HG03571 (cell line): Measurements from ENCODE around the gene C3orf20.

Source experiments
- ATAC-seq: cut with Tn5 transposase; IDR thresholded peaks from one replicate; pipeline ENCODE4 v1.9.1; 2021; ENCODE audit not compliant: unreplicated experiment

Gene C3orf20

DNA sequence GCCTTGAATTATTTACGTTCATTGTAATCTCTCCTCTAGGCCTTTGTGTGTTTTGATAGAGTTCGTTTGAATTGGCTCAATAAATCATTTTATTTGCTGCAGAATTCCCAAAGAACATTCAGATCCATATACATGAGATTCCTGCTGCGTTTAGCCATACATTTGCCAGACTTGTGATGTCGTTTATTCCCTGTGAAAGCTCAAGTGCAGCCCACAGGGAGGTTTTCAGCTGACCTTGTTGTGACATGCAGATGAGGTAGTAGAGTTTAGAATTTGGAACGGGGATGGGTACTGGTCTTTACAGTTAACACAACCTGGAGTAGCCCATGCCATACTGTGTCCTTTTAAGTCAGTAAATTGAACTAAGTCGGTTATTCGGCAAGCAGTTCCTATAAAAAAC lies at the start of gene C3orf20:
C3orf20 (plus strand) TSS at position 301 of the 400 bp plus-strand sequence. CDS start 7,573 bp downstream, outside the sequence.
- ATAC-seq: no peak

GRCh38 chr3:14625443-14625842 lies 49.5 kb upstream of the C3orf20 start:
- ATAC-seq: no peak

GRCh38 chr3:14627815-14628214 lies 47.1 kb upstream of the C3orf20 start:
- ATAC-seq: no peak

GRCh38 chr3:14628406-14628805 lies 46.5 kb upstream of the C3orf20 start:
- no peak for ATAC-seq

DNA sequence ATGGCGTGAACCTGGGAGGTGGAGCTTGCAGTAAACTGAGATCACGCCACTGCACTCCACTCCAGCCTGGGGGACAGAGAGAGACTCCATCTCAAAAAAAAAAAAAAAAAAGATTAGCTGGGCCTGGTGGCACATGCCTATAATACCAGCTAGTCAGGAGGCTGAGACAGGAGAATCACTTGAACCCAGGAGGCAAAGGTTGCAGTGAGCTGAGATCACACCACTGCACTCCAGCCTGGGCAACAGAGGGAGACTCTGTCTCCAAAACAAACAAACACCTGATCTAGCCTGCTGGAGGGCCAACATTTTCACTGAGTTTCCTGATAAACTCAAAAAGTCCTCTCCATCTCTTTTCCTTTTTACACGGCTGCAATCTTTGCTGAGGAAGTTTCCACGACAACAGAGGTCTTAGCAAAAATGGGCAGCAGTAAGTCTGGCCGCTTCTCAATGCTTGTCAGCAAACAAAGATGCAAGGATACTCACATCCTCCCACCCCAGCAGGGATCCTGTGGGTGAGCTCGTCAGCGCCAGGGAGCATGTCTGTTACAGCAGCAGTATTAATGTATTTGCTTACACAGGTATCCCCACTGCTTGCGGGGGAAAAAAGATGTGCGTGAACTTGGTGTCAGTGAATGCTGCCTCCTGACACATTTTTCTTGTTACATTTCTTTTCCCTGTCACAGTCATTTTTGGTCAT lies 44.4 kb upstream of the C3orf20 start:
- no peak for ATAC-seq

- no peak for ATAC-seq
These were observed 43.8 kb upstream of the C3orf20 start for GRCh38 chr3:14631101-14631497.

- ATAC-seq: no peak
These were observed 43.1 kb upstream of the C3orf20 start for GRCh38 chr3:14631687-14632441.

DNA sequence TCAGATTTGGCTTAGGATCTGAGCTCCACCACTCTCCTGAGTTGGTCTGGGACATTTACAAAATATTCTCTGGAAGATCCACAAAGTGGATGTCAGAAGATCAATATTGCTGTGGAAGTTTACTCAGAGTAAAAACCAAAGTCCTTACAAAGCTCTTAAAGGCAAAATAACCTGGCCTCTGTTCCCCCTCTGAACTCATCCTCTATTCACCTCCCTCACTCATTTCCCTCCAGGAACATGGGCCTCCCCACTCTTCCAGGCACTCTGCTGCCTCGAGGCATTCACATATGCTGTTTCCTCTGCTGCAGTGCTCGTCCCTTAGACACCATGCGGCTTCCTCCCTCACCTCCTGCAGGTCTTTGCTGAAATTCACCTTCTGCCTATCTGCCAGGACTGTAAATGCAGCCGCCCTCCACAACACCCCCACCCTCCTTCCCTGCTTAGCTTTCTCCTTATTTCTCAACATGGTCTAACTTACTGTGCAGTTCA lies 42.5 kb upstream of the C3orf20 start:
- no peak for ATAC-seq

DNA sequence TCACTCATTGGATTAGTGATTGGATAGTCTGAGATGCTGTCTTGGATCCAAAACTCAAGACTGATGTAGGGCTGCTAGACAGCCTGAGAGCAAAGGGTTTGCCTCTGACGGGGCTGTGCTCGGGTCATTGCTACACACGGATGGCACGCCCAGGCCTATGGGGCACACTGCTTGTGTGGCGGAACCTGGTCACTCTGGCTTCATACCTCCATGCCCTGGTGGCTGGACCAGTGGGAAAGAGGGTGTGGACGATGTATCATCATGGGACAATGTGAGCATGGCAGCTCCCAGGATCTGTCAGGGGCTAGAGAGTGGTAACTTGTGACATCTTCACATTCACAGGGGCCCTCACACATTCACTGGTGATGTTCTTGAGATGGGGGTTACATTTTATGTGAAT lies 41.5 kb upstream of the C3orf20 start:
- no peak for ATAC-seq

DNA sequence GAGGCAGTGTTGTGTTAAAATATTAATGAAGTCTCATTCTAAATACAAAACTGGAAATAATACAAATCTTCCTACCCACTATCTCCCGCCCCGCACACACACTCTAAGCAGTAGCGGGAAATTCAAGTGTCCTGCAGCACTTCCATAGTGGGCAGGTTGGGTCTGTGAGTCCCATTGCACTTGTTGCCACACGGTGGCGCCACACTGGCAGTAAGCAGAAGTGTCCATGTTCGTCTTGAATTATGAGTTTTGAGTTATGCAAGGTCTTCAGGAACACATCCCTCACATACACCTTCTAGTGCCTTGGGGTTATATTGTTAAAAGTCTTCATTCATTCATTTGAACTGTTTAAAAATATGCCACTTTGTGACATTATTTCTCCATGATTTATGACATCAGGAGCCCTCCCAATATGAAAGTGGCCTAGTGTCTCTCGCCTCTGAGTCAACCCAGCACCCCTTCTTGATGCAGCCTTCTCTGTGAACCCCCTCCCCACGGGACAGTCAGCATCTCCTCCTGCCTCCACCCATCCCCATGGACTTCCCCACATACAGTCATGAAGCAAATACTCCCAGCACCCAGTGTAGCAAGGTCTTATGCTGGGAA lies 41.0 kb upstream of the C3orf20 start:
- no peak for ATAC-seq

DNA sequence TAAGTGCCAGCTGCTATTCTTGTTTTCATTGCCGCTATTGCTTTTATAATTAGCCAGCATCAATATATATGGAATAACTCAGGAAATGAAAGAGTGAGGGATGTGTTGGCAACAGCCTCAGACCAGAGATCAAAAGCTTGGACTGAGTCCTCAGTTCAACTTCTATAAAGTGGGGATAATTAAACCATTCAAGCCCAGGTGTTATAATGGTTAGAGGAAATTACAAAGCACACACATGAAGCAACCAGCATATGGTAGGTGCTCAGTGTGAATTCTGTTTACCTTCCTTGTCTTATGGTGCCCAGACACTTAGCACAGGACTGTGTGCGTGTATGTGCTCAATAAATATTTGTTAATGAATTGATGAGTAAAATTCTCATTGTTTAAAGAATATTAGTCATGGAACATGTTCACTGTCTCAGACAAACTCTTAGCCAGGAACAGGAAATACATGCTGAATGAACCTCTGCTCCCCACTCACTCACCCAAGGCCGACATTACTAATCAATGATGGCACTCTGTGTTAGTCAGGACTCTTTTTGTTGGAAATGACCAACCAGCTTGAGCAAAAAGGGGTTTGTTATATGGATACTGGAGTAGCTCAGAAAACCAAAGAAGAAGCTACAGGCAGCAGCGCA lies 40.1 kb upstream of the C3orf20 start:
- no peak for ATAC-seq

- no peak for ATAC-seq
These were observed 38.3 kb upstream of the C3orf20 start for GRCh38 chr3:14636496-14637087.

DNA sequence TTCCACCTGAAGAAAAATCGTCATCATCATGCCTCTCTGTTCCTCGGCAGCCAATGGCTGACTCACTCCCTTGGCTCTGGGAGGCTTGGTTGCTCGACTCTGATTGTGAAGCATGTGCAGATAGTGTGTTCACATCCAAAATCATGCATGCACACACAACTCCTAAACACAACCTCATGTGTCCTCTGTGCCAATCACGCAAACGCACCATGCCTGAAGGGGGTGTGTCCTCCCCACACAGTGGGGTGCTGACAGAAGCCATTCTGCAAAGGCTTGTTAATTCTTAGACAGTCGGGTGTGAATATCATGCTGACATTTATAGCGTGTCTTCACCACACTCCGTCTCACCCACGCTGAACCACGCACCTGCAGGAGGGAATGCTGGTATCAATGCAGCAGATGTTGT lies 34.8 kb upstream of the C3orf20 start:
- ATAC-seq: no peak

DNA sequence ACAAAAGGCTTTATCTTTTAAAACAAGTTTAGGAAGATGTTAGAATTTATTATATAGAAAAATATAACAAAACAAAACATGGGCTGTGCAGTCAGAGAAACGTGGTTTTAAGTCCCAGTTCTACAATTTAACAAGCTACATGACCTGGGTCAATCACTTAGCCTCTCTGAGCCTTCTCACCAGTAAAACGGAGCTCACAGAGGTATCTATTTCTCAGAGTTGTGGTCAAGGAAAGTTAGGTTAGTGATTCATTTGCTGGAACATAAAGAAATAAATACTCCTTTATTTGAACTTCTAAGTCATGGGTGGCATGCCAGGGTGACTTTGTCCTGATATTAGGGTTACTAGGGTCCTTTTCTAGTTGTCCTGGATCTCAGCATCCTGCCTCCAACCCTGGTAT lies 34.2 kb upstream of the C3orf20 start:
- no peak for ATAC-seq

DNA sequence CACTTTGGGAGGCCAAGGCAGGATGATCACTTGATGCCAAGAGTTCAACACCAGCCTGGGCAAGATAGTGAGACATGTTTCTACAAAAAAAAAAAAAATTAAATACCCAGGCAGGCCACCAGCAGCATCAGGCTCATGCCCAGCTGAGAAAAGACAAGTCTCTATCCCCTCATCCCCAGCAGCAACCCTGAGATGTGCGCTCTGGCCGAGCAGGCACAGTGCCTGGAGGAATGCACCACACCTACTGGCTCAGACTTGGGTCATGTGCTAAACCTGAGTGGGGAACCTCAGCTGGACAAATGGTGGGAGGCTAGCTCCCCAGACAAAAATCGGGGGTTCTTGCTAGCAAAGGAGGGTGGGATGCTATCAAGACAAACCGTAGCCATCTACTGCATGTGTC lies 33.6 kb upstream of the C3orf20 start:
- no peak for ATAC-seq

DNA sequence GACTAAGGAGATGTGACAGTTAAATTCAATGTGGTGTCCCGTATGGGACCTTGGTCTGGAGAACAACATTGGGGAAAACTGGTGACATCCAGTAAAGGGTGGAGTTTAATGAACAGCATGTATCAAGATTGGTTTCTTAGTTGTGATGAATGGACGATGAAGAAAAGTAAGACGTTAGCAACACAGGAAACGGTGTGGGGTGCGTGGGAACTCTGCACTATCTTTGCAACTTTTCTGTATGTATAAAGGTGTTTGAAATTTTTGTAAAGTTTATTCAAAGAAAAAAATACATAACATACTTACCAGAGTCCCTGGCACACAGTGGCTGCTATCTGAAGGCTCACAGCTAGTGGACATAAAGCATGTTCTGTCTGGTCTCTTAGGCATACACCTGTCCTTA lies 29.5 kb upstream of the C3orf20 start:
- ATAC-seq: no peak

DNA sequence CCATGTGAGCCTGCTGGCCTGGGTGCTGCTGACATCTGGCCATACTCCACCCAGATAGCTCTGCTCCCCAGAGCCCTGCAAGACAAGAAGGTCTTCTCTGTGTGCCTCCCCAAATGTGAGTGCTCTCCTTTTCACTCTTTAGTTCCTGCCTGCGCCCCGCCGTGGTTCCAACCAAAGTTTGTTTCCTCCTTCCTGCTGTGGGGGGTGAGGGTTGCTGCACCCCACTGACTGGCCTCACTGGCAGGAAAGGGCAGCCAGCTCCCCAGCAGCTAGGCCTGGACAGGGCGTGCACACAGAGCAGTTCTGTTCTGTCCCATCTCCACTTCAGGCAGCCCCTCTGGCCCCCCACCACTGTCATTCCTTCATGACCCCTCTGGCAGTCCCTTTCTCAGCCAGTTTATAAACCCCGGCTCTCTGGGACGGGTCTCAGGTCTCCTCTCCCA lies 28.8 kb upstream of the C3orf20 start:
- no peak for ATAC-seq

DNA sequence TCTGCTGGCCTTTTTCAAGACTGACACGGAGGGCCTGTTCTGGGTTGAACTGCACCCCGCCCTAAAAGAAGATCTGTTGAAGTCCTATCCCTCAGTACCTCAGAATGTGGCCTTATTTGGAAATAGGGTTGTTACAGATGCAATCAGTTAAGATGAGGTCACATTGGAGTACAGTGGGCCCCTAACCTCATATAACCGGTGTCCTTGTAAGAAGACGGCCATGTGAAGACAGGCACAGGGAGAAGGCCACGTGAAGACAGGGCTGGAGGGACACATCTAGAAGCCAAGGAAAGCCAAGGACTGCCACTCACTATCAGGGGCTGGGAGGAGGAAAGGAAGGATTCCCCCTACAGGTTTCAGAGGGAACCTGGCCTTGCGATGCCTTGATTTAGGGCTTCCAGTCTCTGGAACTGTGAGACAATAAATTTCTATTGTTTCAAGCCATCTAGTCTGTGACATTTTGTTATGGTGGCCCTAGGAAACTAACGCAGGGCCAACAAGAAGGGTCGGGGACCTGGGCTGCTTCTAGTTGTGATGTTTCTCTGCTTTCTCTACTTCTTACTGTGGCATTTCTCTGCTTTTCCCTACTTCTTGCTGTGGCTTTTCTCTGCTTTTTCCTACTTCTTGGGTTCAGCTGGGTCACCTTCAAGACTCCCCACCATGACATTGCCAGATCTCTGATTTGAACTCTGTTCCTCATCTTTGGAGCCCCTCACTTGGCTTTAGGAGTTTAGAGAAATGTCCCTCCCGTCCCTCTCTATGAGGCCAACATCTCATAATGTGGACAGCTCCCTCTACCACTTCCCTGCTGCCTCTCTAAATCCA lies 28.1 kb upstream of the C3orf20 start:
- ATAC-seq: no peak

DNA sequence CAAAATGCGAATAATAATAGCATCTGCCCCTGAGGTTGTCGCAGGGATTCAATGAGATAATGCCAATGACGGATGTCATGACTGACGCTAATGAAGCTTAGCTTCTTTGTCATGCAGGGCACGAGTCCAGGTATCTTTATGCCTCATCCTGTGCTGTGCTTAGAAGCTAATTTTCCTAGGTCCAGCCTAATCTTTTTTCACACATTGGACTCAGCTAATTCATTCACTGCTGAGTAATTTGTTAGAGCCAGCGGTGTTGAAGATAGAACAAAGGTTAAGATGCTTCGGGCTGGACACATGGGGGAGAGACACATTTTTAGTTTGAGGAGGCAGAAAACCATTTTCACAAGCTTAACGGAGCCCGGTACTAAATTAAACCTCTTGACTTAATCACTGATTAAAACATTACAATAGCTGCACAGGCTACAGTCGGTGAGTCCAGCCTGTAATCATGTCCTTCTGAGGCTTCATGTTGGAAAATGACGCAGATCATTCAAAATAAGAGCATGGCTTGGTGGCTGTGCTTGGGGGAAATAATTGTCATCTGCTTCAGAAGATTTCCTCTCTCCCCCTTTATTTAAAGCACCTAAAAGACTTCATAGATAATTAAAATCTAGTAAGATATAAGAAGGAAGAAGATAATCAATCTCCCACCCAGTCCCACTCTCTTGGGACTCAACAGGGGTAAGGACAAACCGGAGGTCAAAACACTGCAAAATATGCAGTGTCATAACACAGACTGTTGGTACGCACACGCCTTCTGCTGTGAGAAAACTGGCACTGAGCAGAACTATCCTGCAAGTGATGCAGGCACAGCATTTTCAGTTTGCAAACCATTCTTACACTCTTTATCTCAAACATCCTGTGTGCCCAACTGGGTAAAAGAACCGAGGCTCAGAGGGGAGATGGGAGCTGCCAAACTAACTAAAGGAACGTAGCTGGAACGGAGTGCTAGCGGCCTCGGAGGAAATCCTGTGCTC lies 26.7 kb upstream of the C3orf20 start:
- ATAC-seq: no peak
